HFF-Myc (cell line): ENCODE measurements around the gene NEBL.

Experiments used
- DNase-seq: peaks from one replicate; pipeline ENCODE4 v3.0.0-alpha.2; 2011; ENCODE audit warnings: low read depth; ENCODE audit errors: extremely low read depth
- H3K4me3 ChIP-seq: replicated peaks from 2 replicates; pipeline ENCODE4 v1.5.1; 2011; ENCODE audit warnings: low read depth, mild to moderate bottlenecking, control low read depth, low read length
- CTCF ChIP-seq: IDR thresholded peaks from 2 replicates; pipeline ENCODE4 v1.5.1; 2012; ENCODE audit warnings: mild to moderate bottlenecking, low read depth, low read length, control low read depth; ENCODE audit errors: missing control alignments

The NEBL gene

DNA sequence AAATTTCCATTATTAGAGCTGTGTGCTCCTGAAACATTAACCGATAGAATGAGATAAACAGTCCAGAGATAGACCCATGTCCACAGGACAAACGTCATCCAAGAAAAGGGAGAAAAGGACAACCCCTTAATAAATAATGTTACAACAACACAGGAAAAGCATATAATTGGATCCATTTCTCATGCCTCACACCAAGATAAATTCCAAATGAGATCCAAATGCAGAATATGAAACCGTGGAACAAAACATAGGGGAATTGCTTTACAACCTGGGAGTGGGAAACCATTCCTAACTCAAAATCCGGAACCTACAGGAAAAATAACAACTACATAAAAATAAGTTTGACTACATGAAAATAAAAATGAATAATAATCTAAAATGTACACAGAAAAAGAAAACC is 22.4 kb upstream of the NEBL start:
- H3K4me3 ChIP-seq = no peak overlapping the region
- TF ChIP-seq CTCF = no peak
- no peak for DNase-seq

- DNase-seq = no peak
- no peak for TF ChIP-seq CTCF
- H3K4me3 ChIP-seq = no peak overlapping the region
Observed at GRCh38 chr10:20916976-20917375, 19.9 kb upstream of the NEBL start.

GRCh38 chr10:20912969-20913368 is 15.9 kb upstream of the NEBL start:
- DNase-seq = no peak
- no peak for TF ChIP-seq CTCF

DNA sequence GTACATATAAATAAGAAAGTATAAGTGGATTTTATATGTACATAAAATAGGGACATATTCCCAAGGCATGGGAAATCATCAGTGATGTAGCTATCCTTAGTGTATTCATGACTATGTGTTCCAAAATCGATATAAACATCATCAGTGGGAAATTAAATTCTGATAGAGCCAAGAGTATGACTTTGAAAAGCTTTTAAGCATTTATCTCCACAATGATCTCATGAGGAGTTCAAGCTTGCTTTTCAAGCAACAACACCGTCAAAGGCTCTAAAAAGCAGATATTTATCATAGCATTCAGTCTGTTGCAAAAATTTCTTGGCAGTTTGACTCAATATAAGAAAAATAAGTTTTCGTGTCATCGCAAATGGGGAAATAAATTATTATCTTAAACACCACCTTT is 14.5 kb upstream of the NEBL start:
- no peak for DNase-seq
- no peak for TF ChIP-seq CTCF
- no peak overlapping the region for H3K4me3 ChIP-seq

More at GRCh38 chr10:20912969-20913368, 15.9 kb upstream of the NEBL start:
- no peak overlapping the region for H3K4me3 ChIP-seq

DNA sequence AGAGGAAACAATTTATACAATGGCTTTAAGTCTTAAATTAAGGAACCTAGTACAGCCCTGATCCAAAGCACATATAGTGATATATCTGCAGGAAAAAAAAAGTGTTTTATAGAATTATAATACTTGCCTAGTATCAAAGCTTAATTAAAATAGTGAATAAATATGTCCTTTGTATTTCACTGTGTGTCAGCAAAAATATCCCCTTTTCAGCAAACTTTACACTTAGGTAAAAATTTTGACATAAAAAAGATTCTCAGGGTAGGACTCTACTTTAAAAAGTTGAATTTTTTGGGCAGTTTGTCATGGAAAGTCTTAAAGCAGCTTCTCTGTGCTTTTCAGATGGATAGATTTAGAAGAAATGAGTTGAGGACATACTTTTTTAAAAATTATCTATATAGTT is 12.7 kb upstream of the NEBL start:
- no peak overlapping the region for H3K4me3 ChIP-seq
- DNase-seq = no peak
- no peak for TF ChIP-seq CTCF

GRCh38 chr10:20908391-20908790 is 11.3 kb upstream of the NEBL start:
- TF ChIP-seq CTCF = no peak
- no peak for DNase-seq
- H3K4me3 ChIP-seq = no peak overlapping the region

DNA sequence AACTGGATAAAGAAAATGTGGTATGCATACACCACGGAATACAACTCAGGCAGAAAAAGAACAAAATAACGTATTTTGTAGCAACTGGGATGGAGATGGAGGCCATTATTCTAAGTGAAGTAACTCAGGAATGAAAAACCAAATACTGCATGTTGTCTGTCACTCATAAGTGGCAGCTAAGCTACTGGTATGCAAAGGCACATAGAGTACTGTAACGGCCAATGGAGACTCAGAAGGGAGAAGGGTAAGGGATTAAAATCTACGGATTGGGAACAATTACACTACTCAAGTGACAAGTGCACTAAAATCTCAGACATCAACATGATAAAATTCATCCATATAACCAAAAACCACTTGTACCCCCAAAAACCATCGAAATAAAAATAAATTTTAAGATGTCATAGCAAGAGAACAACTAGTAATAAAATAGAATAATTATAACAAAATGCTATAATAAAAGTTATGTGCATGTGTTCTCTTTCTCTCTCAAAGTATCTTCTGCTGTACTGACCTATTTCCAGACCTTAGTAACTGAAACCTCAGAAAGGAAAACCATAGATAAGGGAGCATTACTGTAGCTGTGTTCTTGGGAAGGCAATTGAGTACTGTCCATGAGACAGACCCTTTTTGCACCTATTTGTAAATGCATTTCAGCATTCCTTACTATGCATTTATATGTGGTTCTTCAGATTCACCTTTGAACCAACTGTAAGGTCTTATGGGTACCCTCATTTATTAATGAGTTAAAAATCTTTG is 6.7 kb upstream of the NEBL start:
- DNase-seq = no peak
- TF ChIP-seq CTCF = no peak
- H3K4me3 ChIP-seq = no peak overlapping the region
